GM18951 (cell line): Measurements from ENCODE around the gene MYO3B.
"Not testable (repeated sequence)": the region's sequence is repeated elsewhere in the genome, so short reads cannot be mapped to it uniquely, and the experiment has no call there.

Experiments used
- POLR2A ChIP-seq: IDR thresholded peaks from 4 replicates; pipeline ENCODE4 v1.6.1; 2011; ENCODE audit warnings: mild to moderate bottlenecking; ENCODE audit not compliant: insufficient read length, insufficient read depth; ENCODE audit errors: extremely low read depth
- in situ Hi-C: fragments of 300-500 bp; cut with MboI; formaldehyde crosslinking; loops from one replicate; pipeline ENCODE4 v1.12.0; 2022; ENCODE audit warnings: low sequenced_read_pairs, mixed read lengths, inconsistent platforms; ENCODE audit not compliant: unreplicated experiment

Gene MYO3B

GRCh38 chr2:170206805-170207407 is 29.0 kb downstream of the MYO3B start:
- in situ Hi-C loops: no loop called here
- TF ChIP-seq POLR2A: no peak

GRCh38 chr2:170207901-170208300 is 30.0 kb downstream of the MYO3B start:
- TF ChIP-seq POLR2A: no peak
- in situ Hi-C loops: no loop called here

GRCh38 chr2:170208967-170209366 is 31.0 kb downstream of the MYO3B start:
- TF ChIP-seq POLR2A: no peak
- in situ Hi-C loops: no loop called here

GRCh38 chr2:170212625-170213280 is 34.8 kb downstream of the MYO3B start:
- TF ChIP-seq POLR2A: no peak

GRCh38 chr2:170213281-170213625 is 35.3 kb downstream of the MYO3B start:
- in situ Hi-C loops: not testable (repeated sequence)

More at GRCh38 chr2:170212625-170213280, 34.8 kb downstream of the MYO3B start:
- in situ Hi-C loops: no loop called here

- TF ChIP-seq POLR2A: no peak
- in situ Hi-C loops: no loop called here
Measured at GRCh38 chr2:170213651-170214050, 35.7 kb downstream of the MYO3B start.

GRCh38 chr2:170214309-170214948 is 36.5 kb downstream of the MYO3B start:
- in situ Hi-C loops: no loop called here
- TF ChIP-seq POLR2A: no peak

- TF ChIP-seq POLR2A: no peak
- in situ Hi-C loops: no loop called here
Measured at GRCh38 chr2:170215021-170215420, 37.1 kb downstream of the MYO3B start.

GRCh38 chr2:170216428-170216827 is 38.5 kb downstream of the MYO3B start:
- no peak for TF ChIP-seq POLR2A
- in situ Hi-C loops: no loop called here

- TF ChIP-seq POLR2A: no peak
- in situ Hi-C loops: no loop called here
Measured at GRCh38 chr2:170216981-170217380, 39.0 kb downstream of the MYO3B start.

- no peak for TF ChIP-seq POLR2A
- in situ Hi-C loops: no loop called here
Measured at GRCh38 chr2:170217778-170218251, 39.9 kb downstream of the MYO3B start.

- in situ Hi-C loops: no loop called here
- no peak for TF ChIP-seq POLR2A
Measured at GRCh38 chr2:170218456-170218855, 40.5 kb downstream of the MYO3B start.

GRCh38 chr2:170218931-170219330 is 41.0 kb downstream of the MYO3B start:
- in situ Hi-C loops: no loop called here
- no peak for TF ChIP-seq POLR2A
